ENCODE measurements around the gene PNPLA3.
"Not testable (repeated sequence)": the region's sequence is repeated elsewhere in the genome, so short reads cannot be mapped to it uniquely, and the experiment has no call there.

Gene PNPLA3

GRCh38 chr22:43889860-43890253, 33.7 kb upstream of the PNPLA3 start:
- DNase-seq, result no peak

DNA sequence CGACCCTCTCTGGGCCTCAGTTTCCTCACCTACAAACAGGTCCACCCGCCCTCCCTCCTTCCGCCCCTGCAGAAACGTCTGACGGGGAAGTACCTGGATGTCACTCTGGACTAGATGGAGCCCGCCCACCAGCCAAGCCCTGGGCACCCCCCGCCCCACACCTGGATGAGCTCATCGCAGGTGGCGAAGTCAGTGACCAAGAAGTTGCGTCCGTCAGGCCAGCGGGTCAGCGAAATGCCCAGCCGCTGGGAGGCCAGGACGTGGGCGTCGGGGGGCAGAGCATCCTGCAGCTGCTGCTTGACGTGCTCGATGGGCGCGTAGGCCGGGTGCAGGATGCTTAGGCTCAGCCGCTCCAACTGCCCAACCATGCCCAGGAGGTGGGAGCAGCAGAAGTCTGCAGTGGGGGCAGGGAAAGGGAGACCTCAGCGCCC, 32.7 kb upstream of the PNPLA3 start:
- no peak for DNase-seq

DNA sequence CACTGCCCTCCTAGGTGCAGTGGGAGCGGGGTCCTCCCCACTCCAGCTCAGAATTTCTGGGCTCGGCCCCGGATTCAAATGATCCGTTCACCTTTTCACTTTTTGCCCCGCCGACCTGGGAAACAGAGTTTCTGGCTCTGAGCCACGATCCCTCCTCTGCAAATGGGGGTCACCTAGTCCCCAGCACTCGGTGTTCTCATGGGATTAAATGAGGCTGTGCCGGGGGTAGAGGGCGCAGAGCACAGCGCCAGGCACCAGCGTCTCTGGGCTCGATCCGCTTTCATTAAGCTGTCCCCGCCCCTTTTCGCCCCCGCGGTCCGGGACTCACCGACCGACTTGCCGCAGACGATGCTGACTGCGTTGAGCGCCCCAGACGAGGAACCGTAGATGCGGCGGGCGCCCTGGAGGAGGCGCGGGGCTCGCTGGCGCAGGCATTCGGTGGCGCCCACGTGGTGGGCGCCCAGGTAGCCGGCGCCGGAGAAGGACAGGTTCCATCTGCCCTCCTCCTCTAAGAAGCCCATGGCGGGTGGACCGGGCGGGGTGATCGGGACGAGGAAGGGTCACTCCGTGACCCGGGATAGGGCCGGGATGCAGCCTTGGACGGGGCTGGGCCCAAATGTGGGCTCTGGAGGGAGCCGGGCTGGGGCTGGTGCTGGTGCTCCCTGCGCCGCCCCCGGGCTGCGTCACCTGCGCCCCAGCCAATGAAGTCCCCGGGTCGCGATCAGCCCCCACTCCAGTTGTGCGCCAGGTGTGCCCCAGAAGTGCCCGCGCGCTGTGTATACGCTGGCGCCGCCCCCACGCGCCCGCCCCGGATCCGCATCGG, 32.0 kb upstream of the PNPLA3 start, which contains the start of gene PNPLA5:
TSS of gene PNPLA5 (minus strand) at position 654 of the 823 bp plus-strand sequence. CDS start at position 521, 133 bp downstream.
- no peak for DNase-seq

DNA sequence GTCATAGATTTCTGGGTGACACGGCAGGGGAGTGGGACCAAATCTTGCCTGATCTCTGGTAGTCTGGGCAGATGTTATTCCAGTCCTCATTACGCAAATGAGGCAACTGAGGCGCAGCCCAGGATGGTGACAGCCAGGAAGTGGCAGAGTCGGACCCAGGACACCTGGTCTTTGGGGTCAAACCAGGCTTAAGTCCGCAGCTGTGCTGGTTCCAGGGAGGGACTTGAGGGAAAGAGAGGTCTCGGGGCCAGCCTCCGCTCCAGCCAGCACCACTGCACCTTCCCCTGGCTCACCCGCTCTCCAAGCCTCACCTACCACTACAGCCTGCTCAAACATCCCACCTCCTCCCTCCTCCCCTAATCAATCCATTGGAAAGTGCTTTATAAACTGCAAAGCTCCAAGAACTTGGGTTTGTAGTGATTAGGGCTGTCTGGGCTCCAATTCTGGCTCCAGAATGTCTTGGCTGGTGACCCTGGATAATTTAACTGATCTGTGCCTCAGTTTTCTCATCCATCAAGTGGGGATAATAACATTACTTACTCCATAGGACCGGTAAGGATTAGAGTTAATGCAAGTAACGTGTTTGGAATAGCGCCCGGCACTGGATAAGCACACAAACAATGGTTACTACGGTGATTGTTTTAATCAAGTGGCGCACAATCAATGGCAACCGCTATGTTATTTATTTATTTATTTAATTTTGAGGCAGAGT, 31.3 kb upstream of the PNPLA3 start:
- DNase-seq, result no peak

DNA sequence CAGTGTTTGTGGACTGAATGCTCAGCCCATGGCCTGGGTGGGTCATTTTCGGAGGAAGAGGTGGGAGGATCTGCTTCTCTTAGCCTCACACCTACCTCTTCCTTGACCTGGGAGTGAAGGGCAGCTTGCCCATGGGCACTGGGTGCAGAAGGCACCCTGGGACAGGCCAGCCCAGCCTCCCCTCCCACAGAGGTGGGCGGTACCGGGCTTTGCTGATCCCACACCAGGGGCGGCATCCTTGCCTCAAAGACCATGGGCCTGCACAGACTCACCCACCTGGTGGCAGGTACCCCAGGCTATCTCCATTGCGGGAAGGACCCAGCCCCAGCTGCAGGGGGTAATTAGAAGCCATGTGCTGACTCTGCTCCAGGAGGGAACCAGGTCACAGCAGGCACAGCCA, 30.3 kb upstream of the PNPLA3 start:
- DNase-seq, result no peak

- DNase-seq, result no peak
Observed at GRCh38 chr22:43894122-43894521, 29.5 kb upstream of the PNPLA3 start.

GRCh38 chr22:43895986-43896645, 27.5 kb upstream of the PNPLA3 start:
- no peak for DNase-seq

DNA sequence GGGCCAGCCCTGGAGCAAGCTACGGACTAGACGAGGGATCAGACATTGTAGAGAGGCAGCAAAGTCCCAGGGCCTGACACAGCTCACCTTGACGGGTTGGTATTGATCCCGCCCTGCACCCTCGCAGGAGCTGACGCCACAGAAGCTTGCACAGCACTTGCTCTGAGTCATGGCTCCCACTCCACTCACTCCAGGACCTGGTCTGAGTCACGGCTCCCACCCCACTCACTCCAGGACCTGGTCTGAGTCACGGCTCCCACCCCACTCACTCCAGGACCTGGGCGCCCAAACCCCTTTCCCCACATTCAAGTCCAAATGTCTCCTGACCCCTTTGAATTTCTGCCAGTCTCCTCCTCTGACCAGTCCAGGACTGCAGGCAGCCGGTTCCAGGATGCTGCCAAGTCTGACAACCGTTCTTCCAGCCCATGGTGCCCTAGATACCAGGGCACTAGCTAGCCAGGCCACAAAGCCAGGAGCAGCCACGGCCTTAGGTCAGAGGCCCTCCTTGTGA, 25.8 kb upstream of the PNPLA3 start:
- DNase-seq, result no peak

DNA sequence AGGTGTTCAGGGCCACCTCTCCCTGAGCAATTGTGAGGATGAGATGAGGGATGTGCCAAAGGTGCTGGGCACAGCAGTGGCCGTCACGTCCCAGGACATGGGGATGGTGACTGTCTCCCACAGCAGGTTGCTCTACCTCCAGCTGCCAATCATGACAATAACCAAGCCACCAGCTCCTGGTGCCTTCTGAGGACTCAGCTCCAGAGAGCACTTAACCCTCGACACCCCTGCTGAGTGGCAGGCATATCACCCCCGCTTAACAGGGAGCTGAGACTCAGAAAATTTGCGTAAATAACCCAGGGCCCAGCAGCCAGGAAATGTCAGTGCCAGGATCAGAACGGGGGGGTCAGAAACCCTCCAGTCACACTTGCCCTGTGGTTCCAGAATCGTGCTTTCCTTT, 23.4 kb upstream of the PNPLA3 start:
- DNase-seq, result no peak

GRCh38 chr22:43901976-43902643, 21.5 kb upstream of the PNPLA3 start:
- DNase-seq, result no peak

DNA sequence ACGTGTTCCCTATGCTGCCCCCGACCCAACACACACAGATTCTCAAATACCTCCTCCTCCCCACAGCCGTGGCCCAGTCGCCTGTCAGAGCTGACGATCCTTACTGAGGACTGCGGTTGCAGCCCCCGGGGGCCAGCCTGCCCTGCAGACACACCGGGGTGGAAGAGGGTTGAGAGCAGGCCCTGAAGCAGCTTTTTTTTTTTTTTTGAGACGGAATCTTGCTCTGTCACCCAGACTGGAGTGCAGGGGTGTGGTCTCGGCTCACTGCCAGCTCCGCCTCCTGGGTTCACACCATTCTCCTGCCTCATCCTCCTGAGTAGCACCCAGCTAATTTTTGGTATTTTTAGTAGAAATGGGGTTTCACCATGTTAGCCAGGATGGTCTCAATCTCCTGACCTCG, 20.6 kb upstream of the PNPLA3 start:
- DNase-seq, result not testable (repeated sequence)

DNA sequence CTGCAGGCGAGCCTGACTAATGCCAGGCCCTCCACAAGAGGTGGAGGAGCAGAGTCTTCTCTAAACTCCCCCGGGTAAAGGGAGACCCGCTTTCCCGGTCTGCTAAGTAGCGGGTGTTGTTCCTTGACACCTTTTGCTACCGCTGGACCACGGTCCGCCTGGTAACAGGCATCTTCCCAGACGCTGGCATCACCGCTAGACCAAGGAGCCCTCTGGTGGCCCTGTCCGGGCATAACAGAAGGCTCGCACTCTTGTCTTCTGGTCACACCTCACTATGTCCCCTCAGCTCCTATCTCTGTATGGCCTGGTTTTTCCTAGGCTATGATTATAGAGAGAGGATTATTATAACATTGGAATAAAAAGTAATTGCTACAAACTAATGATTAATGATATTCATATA, 19.2 kb upstream of the PNPLA3 start:
- DNase-seq, result peak; percentile 18

GRCh38 chr22:43905681-43906080, 17.9 kb upstream of the PNPLA3 start:
- DNase-seq, result no peak

DNA sequence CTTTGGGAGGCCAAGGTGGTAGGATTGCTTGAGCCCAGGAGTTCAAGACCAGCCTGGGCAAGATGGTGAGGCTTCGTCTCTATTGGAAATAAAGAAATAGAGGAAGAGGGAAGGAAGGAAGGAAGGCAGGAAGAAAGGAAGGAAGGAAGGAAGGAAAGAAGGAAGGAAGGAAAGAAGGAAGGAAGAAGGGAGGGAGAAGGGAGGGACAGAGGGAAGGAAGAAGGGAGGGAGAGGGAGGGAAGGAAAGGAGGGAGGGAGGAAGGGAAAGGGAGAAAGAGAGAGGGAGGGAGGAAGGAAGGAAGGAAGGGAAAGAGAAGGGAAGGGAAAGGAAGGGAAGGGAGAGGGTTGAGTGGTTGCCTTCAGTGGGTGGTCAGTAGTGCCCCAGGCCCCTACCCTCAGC, 13.9 kb upstream of the PNPLA3 start:
- DNase-seq, result no peak

GRCh38 chr22:43910178-43910695, 13.4 kb upstream of the PNPLA3 start:
- DNase-seq, result no peak

DNA sequence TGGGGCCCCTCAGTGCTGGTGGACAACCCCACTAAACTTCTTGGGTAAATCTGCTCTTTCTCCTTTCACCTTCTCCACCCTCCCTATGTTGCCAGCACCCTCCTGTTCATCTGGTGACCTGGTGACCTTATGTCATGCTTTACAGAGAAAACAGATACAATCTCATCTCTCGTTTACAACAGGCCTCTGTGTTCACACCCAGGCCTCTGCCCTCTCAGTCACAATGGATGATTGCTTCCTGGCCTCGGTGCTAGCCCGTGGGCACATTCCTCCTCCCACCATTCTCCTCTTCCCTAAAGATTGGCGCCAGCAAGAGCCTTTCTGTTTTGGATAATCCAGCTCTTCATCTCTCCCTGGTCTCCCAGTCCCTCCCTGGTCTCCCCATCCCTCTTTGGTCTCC, 12.3 kb upstream of the PNPLA3 start:
- no peak for DNase-seq

DNA sequence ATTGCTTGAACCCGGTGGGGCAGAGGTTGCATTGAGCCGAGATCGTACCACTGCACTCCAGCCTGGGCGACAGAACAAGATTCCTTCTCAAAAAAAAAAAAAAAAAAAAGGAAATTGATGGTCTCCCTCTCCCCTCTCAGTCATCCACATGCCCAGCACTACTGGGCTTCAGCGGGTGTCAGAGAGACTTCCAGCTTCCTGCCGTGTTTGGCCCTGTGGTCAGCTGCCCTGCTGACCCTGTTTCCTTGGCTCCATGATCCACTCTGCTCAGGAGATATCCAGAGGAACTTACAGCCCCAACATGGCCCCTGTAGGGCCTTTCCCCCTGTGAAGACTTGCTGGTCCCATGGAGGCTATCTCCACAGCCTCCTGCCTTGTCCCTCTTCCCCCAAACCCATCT, 6.1 kb upstream of the PNPLA3 start:
- no peak for DNase-seq

GRCh38 chr22:43919106-43919973, 4.3 kb upstream of the PNPLA3 start:
- DNase-seq, result no peak

GRCh38 chr22:43921370-43921769, 2.2 kb upstream of the PNPLA3 start:
- no peak for DNase-seq

DNA sequence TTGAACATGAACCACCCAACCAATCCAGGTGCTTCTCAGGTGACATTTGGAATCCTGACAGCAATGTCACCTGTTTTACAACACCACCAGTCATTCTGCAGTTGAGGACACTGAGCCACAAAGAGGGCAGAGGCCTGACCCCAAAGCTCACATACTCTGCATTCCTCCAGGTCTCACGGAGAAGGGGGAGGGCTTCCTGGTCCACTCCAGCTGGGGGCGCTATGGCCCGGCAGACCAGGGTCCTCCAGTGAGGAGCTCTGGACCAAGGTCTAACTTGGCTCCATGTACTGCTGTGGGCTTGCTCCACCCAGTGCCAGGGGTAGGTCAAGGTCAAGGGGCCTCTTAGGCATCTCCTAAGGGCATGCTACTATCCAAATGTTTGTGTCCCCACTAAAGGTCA, 1.5 kb upstream of the PNPLA3 start:
- DNase-seq, result no peak

- DNase-seq, result no peak
Observed at GRCh38 chr22:43923191-43923590, 414 bp upstream of the PNPLA3 start.

GRCh38 chr22:43924877-43925276, 1.3 kb downstream of the PNPLA3 start:
- DNase-seq, result no peak

Data from activated effector memory CD4-positive, alpha-beta T cell treated with Interleukin-2 at 50 U/mL for 16 hours (primary cell).